ENCODE results near the gene RBM39. TPM values are rescaled to one million over a fixed set of nuclear protein-coding genes. Genes with fewer than 3 reads are reported as not detected.

The RBM39 gene
- total and polyA plus RNA-seq, 2 of the 13 experiments (the other 11 are each of a cell fraction or from before 2014, with no cell fraction given): 788 to 920 TPM

GRCh38 chr20:35697696-35698297 lies 44.3 kb downstream of the RBM39 start (continued):
- TF ChIP-seq ZNF574 (CRISPR knock-in tag; IDR thresholded peaks at IDR 0.05) (no peak), ATRX (CRISPR knock-in tag; IDR thresholded peaks at IDR 0.05; ENCODE audit: borderline replicate concordance) (no peak), KDM4B (CRISPR knock-in tag; IDR thresholded peaks at IDR 0.05) (no peak), ZNF709 (CRISPR knock-in tag; IDR thresholded peaks at IDR 0.05) (no peak), RCOR2 (CRISPR knock-in tag; IDR thresholded peaks at IDR 0.05) (no peak), RXRA (CRISPR knock-in tag; IDR thresholded peaks at IDR 0.05) (no peak), ATF6 (CRISPR knock-in tag; conservative IDR thresholded peaks at IDR 0.05) (no peak), ZBTB43 (CRISPR knock-in tag; conservative IDR thresholded peaks at IDR 0.05) (0 out of 2 replicates have a peak, but pooled peaks have one; percentile 28), ARID2 (CRISPR knock-in tag; IDR thresholded peaks at IDR 0.05; ENCODE audit: borderline replicate concordance) (no peak), ZNF740 (CRISPR knock-in tag; IDR thresholded peaks at IDR 0.05) (no peak), ZNF264 (CRISPR knock-in tag; IDR thresholded peaks at IDR 0.05) (no peak), PAXIP1 (CRISPR knock-in tag; conservative IDR thresholded peaks at IDR 0.05) (peak; percentile 39; the same call in 1 of the 2 replicates), ZNF121 (CRISPR knock-in tag; IDR thresholded peaks at IDR 0.05) (no peak), ZHX1 (CRISPR knock-in tag; IDR thresholded peaks at IDR 0.05; ENCODE audit: low read depth) (no peak), ZNF567 (CRISPR knock-in tag; IDR thresholded peaks at IDR 0.05; ENCODE audit: borderline replicate concordance) (no peak), DRAP1 (CRISPR knock-in tag; IDR thresholded peaks at IDR 0.05) (no peak)
